SH-SY5Y (cell line): ENCODE measurements around the gene MAPKAPK3.

Experiments
- GATA2 ChIP-seq: IDR thresholded peaks from 2 replicates; pipeline ENCODE4 v1.6.1; 2011; ENCODE audit warnings: mild to moderate bottlenecking, low read depth, low read length
- GATA3 ChIP-seq: IDR thresholded peaks from 2 replicates; pipeline ENCODE4 v1.6.1; 2011; ENCODE audit warnings: low read depth, mild to moderate bottlenecking, low read length, moderate library complexity

DNA sequence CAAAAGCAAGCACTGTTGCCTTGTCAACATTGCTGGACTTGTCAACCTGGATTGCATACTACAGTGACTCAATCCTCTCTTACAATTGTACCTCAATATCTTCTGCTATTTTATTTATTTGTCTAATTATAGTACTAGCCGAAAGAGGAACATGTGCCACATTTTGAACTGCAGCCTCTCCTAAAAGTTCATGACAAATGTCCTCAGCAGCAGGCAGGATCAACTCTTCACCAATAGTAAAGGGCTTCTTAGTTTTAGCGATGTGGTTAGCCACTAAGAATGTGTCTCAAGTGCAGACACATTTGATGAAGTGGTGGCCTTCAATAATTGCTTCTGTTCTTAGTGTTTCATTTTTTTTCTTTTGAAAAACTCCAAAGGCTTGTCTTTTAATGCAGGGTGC lies 71.0 kb downstream of the MAPKAPK3 start:
- TF ChIP-seq GATA3 (no peak), GATA2 (no peak)
